Stimulated activated CD8-positive, alpha-beta memory T cell treated with anti-CD3 and anti-CD28 coated beads, Interleukin-4, amount 100 ng/mL, for 48 hours (primary cell): Measurements from ENCODE around the gene C1orf122.
"Not testable (repeated sequence)": the region's sequence is repeated elsewhere in the genome, so short reads cannot be mapped to it uniquely, and the experiment has no call there.

Source experiments
- DNase-seq: peaks from one replicate; pipeline ENCODE4 v3.0.0-alpha.2; 2020

Gene C1orf122

GRCh38 chr1:37807555-37808368 lies at the start of gene C1orf122, which contains the start of gene YRDC:
Gene C1orf122, plus strand, starts transcription at chr1:37807790. Its CDS starts 615 bp downstream, at chr1:37808405.
Gene YRDC, minus strand, starts transcription at chr1:37808208. Its CDS starts 28 bp downstream, at chr1:37808180.
- DNase-seq = peak; percentile 97

- DNase-seq = no peak
These were observed 48.1 kb upstream of the C1orf122 start for GRCh38 chr1:37759451-37759850.

GRCh38 chr1:37761416-37762095 lies 46.0 kb upstream of the C1orf122 start:
- no peak for DNase-seq

- DNase-seq = no peak
These were observed 45.1 kb upstream of the C1orf122 start for GRCh38 chr1:37762516-37762915.

GRCh38 chr1:37763791-37764413 lies 43.7 kb upstream of the C1orf122 start:
- no peak for DNase-seq

- DNase-seq = peak; percentile 81
These were observed 43.2 kb upstream of the C1orf122 start for GRCh38 chr1:37764414-37764825.

- no peak for DNase-seq
These were observed 42.6 kb upstream of the C1orf122 start, which contains the start of gene EPHA10 for GRCh38 chr1:37764888-37765441. Gene EPHA10, minus strand, starts transcription at chr1:37765120. Its CDS starts 54 bp downstream, at chr1:37765066.

GRCh38 chr1:37765916-37766664 lies 41.5 kb upstream of the C1orf122 start:
- peak; percentile 62 for DNase-seq

GRCh38 chr1:37767488-37767887 lies 40.1 kb upstream of the C1orf122 start:
- DNase-seq = no peak

- not testable (repeated sequence) for DNase-seq
These were observed 36.1 kb upstream of the C1orf122 start for GRCh38 chr1:37771440-37771839.

GRCh38 chr1:37776946-37777516 lies 30.6 kb upstream of the C1orf122 start:
- no peak for DNase-seq

- DNase-seq = no peak
These were observed 28.9 kb upstream of the C1orf122 start for GRCh38 chr1:37778654-37779053.

GRCh38 chr1:37782491-37782890 lies 25.1 kb upstream of the C1orf122 start:
- no peak for DNase-seq

GRCh38 chr1:37792943-37793686 lies 14.5 kb upstream of the C1orf122 start:
- DNase-seq = no peak

- peak; percentile 54 for DNase-seq
These were observed 13.7 kb upstream of the C1orf122 start, which contains the start of gene MANEAL for GRCh38 chr1:37793773-37794371. Gene MANEAL, plus strand, starts transcription at chr1:37793847. Its CDS starts 336 bp downstream, at chr1:37794183.

GRCh38 chr1:37794372-37795339 lies 12.9 kb upstream of the C1orf122 start:
- DNase-seq = no peak

- DNase-seq = peak; percentile 71
These were observed 12.1 kb upstream of the C1orf122 start for GRCh38 chr1:37795340-37796125.

GRCh38 chr1:37797750-37798345 lies 9.7 kb upstream of the C1orf122 start:
- DNase-seq = no peak
